ENCODE results near the gene NTF4.
"Not testable (repeated sequence)": the region's sequence is repeated elsewhere in the genome, so short reads cannot be mapped to it uniquely, and the experiment has no call there.

Gene NTF4

DNA sequence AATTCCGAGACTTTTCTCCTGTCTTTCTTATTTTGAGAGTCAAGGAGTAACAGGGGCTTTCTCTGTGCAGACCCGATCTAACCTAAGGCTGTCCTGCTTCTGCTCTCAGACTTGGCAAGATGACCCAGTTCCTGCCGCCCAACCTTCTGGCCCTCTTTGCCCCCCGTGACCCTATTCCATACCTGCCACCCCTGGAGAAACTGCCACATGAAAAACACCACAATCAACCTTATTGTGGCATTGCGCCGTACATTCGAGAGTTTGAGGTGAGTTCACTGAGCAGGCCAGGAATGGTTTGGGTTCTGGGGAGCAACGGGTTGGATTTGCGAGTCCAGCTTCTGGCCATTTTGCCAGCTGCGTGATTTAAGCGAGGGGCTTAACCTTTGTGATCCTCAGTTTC lies 21.7 kb upstream of the NTF4 start:
- no peak for DNase-seq

DNA sequence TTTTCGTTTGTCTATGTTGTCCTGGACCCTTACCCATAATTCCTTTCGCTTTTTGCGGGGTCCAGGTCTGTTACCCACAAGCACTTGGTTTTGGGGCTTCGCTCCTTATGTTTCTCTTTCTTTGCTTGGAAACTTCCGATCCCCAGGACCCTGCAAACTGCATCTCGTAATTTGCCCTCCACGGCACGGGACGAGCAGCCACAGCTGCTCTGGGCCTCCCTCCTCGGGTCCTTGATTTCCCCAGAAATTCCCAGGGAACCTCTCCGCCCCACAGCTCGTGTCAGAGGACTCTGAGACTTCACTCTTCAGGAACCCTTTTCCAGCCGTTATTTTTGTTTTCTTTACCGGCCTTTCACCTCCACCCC lies 21.2 kb upstream of the NTF4 start:
- DNase-seq: no peak

DNA sequence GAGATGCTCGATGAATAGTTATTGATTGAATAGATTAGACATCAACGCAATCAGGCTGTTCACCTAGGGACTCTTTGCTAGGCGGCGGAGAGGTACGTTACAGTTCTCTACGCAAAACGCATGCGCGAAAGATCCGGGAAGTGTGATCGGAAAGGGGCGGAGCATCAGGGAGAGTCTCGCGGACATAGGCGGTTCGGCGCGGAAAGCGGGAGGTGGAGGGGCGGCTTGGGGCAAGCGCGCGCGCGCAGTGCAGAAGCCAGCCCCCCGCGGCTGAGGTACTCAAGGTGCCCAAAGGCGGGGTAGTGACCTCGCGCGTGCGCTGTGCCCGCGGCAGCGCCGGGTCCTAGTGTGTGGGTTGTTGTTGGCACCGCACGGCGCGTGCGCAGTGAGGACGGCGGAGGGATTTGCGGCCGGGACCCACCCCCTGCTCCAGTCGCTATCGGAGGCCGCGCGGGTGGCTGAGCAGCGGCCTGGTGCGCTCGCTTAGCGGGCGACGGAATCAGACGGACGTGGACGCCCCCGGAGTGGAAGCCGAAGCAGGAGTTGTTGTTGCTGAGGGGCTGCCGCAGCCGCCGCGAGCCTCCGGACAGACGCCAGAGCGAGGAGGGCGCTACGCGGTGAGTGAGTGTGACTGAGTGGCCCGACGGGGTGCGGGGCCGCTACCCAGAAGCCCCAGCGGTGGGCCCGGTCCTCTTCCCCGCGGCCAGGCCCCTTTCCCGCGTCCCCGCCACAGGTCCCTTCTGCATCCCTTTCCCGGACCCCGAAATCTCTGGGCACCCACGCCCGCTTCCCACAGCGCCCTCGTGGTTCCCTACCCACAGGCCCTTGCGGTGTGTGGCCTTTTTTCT lies 20.6 kb upstream of the NTF4 start, which contains the start of gene SNRNP70:
Gene SNRNP70 (plus strand): TSS at position 432 of the 848 bp plus-strand sequence. CDS start 964 bp downstream, outside the sequence.
- DNase-seq: peak; percentile 99

DNA sequence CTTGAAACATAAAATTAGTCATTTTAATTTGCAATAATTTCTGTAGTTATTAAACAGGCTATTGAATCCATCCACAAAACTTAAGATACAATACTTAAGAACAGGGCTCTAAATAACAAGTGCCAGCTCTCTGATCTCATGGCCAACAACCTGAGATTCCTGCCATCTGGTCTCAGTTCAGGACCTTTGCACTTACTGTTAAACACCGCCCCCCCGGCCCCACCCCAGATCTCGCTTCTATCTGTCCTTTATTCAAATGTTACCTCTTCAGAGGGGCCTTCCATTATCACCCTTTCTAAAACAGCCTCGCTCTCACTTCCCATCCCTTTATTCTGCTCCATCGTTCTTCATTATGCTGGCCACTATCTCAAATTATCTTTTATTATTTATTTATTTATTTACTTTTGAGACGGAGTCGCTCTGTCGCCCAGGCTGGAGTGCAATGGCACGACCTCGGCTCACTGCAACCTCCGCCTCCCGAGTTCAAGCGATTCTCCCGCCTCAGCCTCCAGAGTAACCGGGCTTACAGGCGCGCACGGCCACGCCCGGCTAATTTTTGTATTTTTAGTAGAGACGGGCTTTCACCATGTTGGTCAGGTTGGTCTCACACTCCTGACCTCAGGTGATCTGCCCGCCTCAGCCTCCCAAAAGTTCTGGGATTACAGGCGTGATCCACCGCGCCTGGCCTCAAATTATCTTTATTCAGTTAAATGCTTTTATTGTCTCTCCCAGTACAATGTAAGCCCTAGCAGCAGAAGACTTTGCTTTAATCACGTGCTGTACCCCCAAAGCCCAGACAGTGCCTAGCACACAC lies 19.8 kb upstream of the NTF4 start:
- DNase-seq: no peak

DNA sequence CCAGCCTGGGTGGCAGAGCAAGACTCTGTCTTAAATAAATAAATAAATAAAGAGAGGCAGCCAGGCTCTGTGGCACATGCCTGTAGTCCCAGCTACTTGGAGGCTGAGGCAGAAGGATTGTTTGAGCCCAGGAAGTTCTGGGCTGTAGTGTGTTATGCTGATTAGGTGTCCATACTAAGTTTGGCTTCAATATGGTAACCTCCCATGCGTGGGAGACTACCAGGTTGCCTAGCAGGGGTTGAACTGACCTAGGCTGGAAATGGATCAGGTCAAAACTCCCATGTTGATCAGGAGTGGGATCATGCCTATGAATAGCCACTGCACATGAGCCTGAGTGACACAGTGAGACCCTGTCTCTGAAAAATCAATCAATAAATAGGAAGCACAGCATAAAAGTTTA lies 16.7 kb upstream of the NTF4 start:
- DNase-seq: no peak

DNA sequence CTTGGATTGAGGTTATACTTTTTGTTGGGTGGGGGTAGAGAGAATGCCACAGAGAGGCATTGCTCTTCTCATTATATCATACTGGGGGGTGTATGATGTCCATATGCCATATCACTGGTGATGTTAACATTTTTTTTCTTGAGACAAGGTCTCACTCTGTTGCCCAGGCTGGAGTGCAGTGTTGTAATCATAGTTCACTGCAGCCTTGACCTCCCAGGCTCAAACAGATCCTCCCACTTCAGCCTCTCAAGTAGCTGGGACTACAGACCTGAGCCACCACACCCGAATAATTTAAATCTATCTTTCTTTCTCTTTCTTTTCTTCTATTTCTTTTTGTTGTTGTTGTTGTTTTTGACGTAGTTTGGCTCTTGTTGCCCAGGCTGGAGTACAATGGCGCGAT lies 15.8 kb upstream of the NTF4 start:
- no peak for DNase-seq

DNA sequence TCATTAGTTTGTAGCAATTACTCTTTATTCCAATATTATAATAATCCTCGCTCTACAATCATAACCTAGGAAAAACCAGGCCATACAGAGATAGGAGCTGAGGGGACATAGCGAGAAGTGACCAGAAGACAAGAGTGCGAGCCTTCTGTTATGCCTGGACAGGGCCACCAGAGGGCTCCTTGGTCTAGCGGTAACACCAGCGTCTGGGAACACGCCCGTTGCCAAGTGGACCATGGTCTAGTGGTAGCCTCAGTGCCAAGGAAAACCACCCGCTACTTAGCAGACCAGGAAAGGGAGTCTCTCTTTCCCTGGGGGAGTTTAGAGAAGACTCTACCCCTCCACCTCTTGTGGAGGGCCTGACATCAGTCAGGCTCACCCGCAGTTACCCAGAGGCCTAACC lies 10.3 kb upstream of the NTF4 start:
- DNase-seq: peak; percentile 31

DNA sequence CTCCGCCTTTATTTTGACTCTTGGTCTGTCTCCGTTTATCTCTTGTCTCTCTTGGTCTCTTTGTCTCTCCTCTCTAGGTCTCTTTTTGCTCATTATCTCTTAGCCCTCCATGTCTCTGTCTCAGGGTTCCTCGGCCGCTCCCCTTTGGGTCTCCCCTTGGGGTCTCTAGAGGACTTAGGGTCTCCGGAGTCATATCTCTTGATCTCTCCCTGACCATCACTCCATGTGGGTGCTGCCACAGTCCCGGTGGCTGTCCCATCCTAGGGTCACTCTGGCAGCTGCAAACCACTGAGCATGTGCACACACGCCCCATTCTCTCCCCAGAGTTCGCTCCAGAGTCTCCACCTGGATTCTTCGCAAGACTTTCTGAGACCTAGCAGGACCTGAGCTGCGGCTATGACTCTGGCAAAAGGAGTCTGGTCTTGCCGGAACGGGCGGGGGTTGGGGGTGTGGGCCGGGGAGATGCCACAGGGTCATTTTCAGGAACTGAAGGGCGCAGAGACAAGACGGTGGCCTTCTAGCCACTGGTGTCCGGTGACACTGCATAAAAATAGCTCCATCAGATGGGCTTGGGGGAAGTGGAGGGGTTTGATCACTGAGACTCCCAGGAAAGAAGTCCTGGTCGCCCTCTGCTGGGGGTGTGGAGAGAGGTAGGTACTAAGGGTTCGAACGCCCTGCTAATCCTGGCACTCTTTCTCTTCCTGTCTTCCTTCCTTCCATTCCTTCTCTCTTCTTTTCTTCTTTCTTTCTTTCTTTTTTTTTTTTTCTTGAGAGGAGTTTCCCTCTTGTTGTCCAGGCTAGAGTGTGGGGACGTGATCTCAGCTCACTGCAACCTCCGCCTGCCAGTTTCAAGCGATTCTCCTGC lies 9.1 kb upstream of the NTF4 start:
- no peak for DNase-seq

DNA sequence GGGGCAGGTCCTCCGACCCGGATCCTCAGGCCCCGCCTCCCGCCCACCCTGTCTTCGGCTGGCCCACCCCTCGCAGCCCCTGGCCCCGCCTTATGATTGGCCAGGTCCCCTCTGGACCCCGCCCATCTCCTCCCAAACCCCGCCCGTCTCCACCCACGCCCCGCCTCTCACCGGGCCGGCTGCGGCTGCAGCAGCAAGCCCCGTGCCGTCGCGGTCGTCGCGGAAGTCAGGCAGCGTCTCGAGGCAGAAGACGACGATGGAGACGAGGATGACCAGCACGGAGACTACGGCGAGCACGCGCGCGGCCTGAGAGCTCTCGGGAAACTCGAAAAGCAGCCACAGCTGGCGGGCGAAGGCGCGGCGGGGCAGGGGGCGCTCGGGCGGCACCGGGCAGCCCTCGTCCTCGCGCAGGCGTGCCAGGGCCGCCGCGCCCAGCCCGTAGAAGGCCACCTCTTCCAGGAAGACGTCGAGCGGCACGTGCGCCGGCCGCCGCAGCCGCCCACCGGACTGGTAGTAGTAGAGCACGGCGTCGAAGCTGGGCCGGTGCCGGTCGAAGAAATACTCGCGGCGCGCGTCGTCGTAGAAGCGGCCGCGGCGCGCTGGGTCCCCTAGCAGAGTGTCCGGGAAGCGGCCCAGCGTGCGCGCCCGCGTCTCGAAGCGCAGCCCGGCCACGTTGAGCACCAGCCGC lies 7.4 kb upstream of the NTF4 start:
- DNase-seq: peak; percentile 42

DNA sequence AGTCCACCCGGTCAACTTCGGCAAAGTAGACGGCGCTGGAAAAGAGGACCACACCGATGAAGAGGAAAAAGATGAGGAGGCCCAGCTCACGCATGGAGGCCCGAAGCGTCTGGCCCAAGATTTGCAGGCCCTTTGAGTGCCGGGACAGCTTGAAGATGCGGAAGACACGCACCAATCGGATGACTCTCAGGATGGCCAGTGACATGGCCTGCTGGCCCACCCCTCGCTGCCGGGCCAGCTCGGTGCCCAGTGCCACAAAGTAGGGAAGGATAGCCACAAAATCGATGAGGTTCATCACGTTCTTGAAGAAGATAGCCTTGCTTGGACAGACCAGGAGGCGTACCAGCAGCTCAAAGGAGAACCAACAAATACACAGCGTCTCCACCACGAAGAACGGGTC lies 5.8 kb upstream of the NTF4 start:
- no peak for DNase-seq

DNA sequence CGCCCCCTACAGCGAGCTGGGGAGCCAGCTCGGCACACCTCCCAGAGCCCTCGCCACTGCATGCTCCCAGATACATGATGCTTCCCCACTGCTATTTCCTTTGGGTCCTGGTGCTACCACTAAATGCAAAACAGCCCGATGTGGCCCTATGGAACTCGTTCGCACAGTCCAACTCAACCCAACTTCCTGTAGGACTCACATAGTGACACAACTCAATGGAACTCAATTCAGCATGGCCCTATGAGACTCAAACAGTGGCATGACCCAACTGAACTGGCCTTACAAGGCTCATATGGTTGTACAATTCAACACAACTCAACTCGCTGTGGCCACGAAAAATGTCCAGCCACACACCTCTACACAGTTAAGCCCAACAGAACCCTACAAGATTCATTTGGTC lies 4.4 kb upstream of the NTF4 start:
- no peak for DNase-seq

DNA sequence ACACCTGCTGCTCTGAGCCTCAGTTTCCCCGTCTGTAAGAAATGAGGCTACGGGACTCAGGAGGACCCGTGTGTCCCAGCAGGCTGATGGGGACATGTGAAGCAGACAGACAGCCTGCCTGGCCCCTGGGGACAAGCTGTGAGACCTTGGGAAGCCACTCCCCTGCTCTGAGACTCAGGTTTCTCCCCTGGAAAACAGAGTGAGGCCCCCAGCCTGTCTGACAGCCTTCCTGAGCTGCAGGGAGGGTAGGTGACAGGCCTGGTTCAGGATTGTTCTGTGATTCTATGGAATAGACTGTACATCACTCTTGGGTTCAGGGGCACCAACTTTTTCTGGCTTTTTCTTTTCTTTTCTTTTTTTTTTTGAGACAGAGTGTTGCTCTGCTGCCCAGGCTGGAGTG lies 2.9 kb upstream of the NTF4 start:
- no peak for DNase-seq

DNA sequence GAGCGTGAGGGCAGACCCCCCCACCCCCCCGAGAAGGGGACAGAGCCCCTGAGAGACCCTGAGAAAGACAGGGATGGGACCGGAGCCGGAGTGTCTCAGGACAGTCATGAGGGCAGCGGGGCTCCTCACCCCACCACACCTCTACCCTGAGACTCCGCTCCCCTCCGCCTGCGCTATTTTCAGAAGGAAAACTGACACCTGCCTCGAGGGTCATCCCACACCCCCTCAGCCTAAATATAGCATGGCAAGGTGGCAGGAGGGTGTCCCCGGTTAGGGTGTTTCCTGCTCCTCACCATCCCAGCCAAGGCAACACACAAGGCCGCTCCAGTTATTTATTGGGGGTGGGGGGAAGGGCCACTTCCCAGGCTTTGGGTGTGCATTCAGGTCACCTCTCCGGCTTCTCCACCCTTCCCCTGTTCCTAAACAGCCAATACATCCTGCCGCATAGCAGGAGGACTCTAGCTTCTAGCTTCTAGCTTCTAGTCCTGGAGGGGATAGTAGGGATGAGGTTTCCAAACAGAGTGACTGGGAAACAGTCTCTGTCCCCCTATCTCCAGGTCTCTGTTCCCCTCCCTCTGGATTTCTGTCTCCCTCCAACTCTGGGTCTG lies 1.4 kb upstream of the NTF4 start:
- no peak for DNase-seq

DNA sequence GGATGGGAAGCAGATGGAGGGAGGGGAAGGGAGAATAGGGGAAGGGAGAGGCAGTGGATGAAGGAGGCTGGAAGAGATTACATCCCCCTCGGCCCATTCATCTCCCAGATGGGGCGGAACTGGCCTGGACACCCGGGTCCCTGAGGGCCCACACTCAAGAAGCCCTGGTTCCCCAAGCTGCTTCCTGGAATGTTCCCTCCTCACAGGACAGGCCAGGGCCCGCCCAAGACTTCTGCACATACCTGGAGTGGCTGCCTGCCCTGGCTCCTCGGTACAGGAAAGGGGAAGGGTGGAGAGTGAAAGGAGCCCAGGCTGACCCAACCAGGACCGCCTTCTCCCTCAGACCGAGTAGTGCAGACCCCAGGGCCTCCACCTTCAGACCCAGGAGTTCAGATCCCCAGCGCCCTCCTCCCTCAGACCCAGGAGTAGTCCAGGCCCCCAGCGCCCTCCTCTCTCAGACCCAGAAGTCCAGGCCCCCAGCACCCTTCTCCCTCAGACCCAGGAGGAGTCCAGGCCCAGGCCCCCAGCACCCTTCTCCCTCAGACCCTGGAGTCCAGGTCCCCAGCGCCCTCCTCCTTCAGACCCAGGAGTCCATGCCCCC lies 489 bp downstream of the NTF4 start:
- no peak for DNase-seq

DNA sequence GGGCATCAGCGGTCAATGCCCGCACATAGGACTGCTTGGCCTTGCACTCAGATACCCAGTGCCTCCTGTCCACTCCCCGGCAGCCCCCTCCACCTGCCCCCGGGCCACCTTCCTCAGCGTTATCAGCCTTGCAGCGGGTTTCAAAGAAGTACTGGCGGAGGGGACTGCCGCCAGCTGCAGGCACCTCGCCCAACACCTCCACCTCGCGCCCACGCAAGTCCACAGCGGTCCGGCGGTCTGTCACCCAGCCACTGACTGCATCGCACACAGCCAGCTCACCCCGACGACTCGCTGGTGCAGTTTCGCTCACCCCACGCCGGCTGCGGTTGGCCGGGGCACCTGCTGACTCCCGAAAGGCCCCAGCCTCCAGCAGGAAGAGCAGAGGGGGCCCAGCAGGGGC lies 3.2 kb downstream of the NTF4 start:
- DNase-seq: no peak

DNA sequence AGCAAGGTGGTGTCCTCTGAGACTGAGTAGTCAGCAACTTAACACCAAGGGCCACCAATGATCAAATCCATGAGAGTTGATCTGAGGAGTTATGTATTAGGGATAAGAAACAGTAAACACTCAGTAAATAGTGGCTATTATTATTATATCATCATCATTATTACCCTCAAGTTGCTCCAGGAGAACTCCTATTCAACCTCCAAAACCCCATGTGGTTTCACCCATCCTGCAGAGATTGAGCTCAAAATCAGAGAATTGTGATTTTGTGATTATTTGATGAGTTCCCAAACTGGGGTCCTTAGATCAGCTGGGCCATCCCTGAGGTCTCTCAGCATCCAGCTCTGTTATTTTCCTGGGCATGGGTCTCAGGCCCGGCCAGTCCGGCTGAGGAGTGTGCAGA lies 3.6 kb downstream of the NTF4 start:
- no peak for DNase-seq

DNA sequence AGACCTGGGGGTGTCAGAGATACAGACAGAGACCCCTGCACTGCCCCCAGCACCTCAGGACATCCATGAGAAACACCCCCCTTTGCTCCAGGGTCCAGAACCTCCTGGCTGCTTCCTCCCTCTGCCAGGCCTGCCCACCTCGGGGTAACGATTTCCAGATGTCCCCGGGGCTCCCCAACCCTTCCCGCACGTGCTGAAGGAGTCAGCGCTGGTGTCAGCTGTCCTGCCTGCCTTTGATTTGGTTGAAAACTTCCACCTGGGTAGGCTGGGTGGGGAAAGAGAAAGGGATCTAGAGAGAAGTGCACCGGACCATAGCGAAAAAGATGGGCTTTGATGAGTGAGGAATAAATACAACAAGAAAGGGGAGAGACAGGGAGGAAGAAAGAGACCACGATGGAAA lies 5.6 kb downstream of the NTF4 start:
- no peak for DNase-seq

DNA sequence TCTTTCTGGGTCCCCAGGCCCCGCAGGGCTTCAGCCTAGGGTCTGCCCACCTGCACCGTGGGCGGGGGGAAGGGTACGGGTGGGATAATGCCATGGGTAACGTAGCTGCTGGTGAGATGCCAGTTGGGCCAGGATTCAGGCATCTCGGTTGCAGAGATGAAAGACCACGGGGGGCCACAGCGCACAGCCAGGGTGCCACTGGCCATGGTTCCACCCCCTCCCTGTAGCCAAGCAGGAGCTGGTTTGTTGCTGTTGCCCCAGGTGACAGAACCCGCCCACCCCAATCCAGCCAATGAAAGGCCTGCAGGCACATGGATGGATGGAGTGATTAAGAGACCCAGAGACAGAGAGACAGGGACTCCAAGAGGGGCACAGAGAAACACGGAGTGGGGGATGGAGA lies 6.1 kb downstream of the NTF4 start:
- DNase-seq: peak; percentile 67

DNA sequence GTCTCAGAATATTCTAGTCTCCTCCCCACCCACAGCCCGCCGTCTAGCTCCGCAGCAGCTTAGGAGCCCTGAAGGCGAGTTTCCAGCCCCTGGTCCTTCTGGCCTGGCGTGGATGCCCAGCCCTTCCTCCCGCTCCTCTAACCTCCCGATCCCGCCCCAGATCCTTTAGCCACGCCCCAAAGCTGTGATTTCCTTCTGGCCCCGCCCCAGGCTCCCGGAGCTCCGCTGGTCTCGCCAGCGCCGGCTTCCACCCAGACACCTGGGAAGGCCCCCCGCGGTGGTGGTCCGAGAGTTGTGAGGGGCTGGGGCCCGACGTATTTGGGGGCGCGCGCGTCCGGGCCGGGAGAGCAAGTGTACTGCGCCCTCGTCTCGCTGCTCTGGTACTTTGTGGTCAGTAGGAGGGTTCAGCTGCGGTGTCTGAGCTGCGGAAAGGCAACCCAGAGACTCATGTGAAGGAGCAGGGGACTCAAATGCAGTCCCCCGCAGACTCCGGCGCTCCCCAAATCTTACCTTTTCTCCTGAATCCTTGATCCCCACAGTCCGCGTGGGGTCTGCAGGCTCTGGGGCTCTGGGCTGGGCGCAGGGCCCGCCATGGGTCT lies 6.9 kb downstream of the NTF4 start, which contains the start of gene CGB7:
Gene CGB7 (minus strand): TSS at position 114 of the 599 bp plus-strand sequence. CDS start 2,374 bp downstream, outside the sequence.
- peak; percentile 60 for DNase-seq

DNA sequence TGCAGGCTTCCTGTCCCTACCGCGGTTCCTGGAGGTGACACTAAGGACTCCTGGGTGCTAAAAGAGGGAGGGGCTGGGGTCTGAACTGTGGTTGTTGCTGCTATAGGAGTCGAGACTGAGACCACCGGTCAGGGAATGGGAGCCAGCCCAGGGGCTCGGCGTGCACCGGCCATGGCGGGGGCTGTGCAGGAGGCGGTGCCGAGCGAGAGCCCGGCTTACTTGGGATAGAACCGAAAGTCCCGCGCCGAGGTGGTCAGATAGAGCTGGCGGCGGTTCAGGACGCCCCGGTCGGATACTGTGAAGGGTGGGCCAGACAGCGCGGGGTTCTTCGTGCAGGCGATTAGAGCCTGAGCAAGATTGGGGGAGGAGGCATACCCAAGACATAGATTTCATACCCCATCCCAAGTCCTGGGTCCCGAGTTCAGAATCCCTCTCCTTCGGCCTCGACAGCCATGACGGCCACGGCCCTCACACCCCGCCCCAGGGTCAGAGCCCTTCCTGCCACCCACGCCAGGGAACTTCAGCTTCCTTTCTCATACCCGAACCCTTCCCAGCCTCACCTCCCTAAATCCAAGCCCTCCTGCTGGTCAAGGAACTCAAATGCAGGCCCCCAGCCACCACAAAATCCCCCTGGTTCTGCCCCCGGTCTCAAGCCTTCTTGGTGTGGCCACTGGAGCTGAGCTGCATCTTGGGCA lies 7.6 kb downstream of the NTF4 start:
- DNase-seq: not testable (repeated sequence)
